Activated CD4-positive, alpha-beta T cell treated with anti-CD3 and anti-CD28 coated beads for 24 hours (primary cell): ENCODE measurements around the gene NPIPA5.
"Not testable (repeated sequence)": the region's sequence is repeated elsewhere in the genome, so short reads cannot be mapped to it uniquely, and the experiment has no call there.

Experiments
- DNase-seq, 2 donors: peaks; one replicate each; pipeline ENCODE4 v3.0.0-alpha.2; 2020; ENCODE audit warnings: low read depth in 2 of 2

The NPIPA5 gene

DNA sequence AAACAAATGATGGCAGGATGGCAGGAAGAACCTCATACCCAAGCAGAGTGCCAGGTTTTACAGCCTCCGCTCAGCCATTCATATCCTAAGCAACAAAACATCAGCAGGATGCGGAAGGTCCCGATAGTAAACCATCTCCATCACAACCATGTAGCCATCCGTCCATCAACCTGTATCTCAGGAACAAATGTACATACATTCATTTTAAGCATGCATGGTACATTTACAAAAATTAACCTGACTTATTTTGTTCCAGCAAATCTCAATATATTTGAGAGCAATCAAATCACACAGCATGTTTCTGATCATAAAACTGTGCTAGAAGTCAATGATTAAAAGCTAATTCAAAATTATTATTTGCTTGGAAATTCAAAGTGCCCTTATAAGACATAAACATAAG, at the start of gene NPIPA5:
Gene NPIPA5 (minus strand): TSS at position 101 of the 400 bp plus-strand sequence. CDS start 0 bp downstream, at position 101.
- DNase-seq: not testable (repeated sequence)

- DNase-seq: peak; percentile 35 to 46
Observed at GRCh38 chr16:15427648-15428239, 49.6 kb upstream of the NPIPA5 start.

DNA sequence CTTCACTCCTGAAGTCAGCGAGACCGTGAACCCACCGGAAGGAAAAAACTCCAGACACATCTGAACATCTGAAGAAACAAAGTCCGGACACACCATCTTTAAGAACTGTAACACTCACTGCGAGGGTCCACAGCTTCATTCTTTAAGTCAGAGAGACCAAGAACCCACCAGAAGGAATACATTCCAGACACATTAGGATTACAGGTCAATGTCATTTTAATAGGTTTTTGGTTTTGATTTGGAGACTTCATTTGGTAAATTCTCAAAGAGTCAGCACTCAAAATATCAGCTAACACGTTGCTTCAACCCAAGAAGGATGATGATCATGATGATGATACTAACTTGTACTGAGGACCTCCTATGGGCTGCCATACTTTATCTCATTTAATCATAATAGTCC, 48.7 kb upstream of the NPIPA5 start:
- no peak for DNase-seq

DNA sequence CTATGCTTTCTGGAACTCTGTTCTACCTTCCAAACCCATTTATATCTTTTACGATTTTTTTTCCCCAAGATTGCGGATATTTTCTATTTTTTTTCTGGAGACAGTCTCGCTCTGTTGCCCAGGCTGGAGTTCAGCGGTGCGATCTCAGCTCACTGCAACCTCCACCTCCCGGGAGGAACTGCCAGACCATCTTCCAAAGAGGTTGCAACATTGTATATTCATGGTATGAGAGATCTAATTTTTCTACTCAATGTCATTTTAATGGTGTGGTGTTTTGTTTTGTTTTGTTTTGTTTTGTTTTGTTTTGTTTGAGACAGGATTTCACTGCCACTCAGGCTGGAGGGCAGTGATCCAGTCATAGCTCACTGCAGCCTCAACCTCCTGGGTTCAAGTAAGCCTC, 47.8 kb upstream of the NPIPA5 start:
- DNase-seq: no peak

GRCh38 chr16:15422222-15422621, 44.1 kb upstream of the NPIPA5 start:
- DNase-seq: no peak

GRCh38 chr16:15421696-15422095, 43.6 kb upstream of the NPIPA5 start:
- not testable (repeated sequence) for DNase-seq

GRCh38 chr16:15418206-15418605, 40.1 kb upstream of the NPIPA5 start:
- DNase-seq: no peak

DNA sequence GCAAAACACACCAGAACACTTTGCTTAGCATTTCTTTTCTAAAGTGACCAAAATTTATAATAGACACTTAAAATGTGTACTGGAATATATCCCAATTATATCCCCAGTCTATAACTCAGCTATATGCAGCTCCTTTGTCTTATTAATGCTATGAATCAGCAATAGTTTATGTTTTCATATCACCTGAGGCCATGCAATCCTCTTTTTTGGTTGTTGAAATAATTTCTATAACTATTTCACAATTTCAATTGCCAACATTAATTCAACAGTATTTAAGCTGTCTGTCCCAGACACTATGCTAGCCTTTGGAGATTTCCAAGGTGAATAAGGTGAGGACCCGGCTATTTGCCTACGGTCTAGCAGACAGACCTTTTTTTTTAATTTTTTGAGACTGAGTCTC, 39.1 kb upstream of the NPIPA5 start:
- DNase-seq: no peak

DNA sequence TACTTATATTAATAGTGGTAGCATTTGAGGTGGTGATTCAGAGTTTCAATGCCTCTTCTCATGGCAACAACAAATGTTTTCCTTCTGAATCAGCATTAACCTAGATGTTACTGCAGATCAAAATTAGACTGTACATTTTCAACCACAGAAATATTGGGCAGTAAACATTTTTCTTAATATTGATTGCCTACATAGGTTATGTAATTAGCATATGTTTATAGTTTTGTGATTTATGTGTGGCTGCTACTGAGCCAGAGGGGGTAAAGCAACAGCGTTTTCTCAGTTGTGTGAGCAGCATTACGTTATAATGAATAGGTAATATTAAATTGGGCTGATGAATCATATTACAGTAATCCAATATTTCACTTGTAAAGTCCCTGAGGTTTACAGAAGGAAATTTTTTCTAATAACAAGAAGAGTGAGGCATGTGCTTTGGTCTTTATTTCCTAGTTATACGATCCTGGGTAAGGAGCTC, 37.5 kb upstream of the NPIPA5 start:
- DNase-seq: no peak

DNA sequence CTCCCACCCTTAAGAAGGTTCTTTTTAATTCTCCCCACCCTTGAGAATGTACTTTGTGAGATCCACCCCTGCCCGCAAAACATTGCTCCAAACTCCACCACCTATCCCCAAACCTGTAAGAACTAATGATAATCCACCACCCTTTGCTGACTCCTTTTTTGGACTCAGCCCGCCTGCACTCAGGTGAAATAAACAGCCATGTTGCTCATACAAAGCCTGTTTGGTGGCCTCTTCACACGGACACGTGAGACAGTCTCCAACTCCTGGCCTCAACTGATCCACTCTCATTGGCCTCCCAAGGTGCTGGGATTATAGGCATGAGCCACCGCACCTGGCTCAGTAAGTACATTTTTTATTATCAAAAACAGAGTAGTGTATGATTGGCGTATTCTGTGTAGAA, 31.4 kb upstream of the NPIPA5 start:
- not testable (repeated sequence) for DNase-seq

DNA sequence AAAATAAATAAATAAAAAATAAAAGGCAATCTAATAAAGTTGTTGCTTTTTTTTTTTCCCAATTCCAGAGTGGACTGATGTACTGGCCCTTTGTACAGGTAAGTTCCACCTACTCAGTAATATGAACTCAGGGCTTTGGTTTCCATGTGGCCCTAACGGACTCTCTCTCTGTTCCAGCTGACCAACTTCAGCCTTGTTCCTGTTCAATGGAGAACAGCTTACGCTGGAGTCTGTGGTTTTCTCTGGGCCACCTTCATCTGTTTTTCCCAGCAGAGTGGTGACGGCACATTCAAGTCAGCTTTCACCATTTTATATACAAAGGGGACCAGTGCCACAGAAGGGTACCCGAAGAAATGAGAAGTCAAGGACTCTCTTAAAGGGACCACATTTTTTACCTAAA, 29.7 kb upstream of the NPIPA5 start:
- DNase-seq: not testable (repeated sequence)

- DNase-seq: no peak
Observed at GRCh38 chr16:15404792-15405191, 26.7 kb upstream of the NPIPA5 start.

- DNase-seq: not testable (repeated sequence)
Observed at GRCh38 chr16:15404091-15404490, 26.0 kb upstream of the NPIPA5 start.

- no peak for DNase-seq
Observed at GRCh38 chr16:15403392-15403995, 25.4 kb upstream of the NPIPA5 start.

DNA sequence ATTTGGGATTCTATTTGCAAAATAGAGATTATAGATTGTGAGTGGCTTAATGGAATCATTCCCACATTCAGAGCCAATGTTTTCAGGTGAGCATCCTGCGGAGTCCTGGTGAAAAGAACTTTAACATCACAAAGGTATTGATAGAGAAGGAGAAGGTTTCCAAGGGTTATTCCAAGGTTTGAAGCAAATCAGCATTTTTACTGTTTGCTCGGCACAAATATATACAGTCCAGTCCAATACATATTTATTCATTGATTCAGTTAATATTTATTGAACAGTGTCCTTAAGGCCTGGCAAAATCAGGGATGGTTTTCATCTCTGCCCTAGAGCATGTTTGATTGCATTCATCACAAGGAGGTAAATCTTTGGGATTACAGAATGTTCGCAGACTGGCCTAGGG, 23.9 kb upstream of the NPIPA5 start:
- DNase-seq: no peak

DNA sequence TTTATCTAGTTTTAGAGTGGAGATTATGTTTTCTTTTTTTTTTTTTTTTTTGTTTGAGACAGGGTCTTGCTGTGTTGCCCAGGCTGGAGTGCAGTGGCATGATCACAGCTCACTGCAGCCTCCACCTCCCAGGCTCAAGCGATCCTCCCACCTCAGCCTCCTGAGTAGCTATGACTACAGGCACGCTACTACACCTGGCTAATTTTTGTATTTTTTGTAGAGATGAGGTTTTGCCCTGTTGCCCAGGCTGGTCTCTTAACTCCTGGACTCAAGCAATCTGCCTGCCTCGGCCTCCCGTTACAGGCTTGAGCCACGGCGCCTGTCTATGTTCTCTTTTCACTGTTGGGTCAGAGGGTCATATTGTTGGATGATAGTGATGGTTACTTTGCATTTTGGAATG, 22.2 kb upstream of the NPIPA5 start:
- DNase-seq: not testable (repeated sequence)

DNA sequence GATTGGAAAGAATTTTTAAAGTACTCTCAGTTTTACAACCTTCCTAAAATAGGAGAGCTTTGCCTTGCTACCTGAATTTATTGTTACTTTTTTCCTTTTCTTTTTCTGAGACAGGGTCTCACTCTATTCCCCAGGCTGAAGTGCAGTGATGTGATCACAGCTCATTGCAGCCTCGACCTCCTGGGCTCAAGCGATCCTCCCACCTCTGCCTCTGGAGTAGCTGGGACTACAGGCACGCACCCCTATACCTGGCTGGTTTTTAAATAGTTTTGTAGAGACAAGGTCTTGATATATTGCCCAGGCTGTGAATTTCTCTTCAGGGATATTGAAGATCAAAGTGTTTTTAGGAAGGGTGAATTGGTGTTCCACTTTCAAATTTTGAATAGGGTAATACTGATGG, 21.2 kb upstream of the NPIPA5 start:
- DNase-seq: no peak

GRCh38 chr16:15398618-15399316, 20.7 kb upstream of the NPIPA5 start:
- DNase-seq: no peak

GRCh38 chr16:15396948-15397594, 19.0 kb upstream of the NPIPA5 start:
- no peak for DNase-seq

- not testable (repeated sequence) for DNase-seq
Observed at GRCh38 chr16:15396509-15396829, 18.4 kb upstream of the NPIPA5 start.

DNA sequence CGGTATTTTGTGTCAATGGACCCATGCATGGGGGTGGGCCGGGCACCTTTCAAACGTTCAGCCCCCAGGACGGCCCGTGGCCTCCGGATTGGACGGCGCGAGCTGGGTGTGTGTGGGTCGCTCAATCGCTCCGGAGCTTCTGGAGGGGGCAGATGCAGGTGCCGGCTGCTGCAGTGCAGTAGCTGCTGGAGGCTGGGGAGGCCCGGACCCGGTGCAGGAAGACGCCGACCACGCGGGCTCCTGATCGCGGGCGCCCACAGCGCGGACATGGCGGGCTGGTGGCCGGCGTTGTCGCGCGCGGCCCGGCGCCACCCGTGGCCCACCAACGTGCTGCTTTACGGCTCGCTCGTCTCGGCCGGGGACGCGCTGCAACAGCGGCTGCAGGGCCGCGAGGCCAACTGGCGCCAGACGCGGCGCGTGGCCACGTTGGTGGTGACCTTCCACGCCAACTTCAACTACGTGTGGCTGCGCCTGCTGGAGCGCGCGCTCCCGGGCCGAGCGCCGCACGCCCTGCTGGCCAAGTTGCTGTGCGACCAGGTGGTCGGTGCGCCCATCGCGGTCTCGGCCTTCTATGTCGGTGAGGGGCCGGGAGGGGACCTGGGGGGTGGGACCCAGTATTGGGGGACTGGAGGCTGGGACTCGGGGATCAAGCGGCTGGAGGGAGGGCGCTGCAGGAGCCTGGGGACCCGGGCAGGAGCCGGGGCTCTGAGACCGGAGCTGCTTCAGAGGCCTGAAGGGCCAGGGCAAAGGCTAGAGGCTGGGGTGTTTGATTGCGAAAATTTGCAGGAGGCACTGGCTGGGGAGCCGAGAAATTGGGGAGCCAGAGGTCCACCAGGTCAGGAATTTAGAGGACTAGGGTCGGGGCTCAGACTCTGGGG, 17.8 kb upstream of the NPIPA5 start, which contains the start of gene MPV17L:
Gene MPV17L (plus strand): TSS at position 124 of the 878 bp plus-strand sequence. CDS start 144 bp downstream, at position 268.
- not testable (repeated sequence) for DNase-seq
